Right atrium auricular region (tissue), 2 donors: ENCODE data around the gene SLC22A25. TPM values are rescaled to one million over a fixed set of nuclear protein-coding genes. Genes with fewer than 3 reads are reported as not detected.
"Not testable (repeated sequence)": the region's sequence is repeated elsewhere in the genome, so short reads cannot be mapped to it uniquely, and the experiment has no call there.

ENCODE experiments used
- DNase-seq: peaks from one replicate; pipeline ENCODE4 v3.0.0-alpha.2; 2019; ENCODE audit warnings: low spot score
- H3K27ac ChIP-seq, 2 donors: fragments of 200-600 bp; sonication (generic); 1 replicate in 1 of 2; 2 replicates in 1 of 2; pipeline ENCODE4 v1.5.1; 2016 to 2019
- H3K27me3 ChIP-seq, 2 donors: fragments of 200-600 bp; sonication (generic); one replicate each; pipeline versions ENCODE4 v1.5.1 to v1.6.0; 2017 to 2019
- H3K36me3 ChIP-seq: fragments of 200-600 bp; sonication (generic); one replicate; pipeline ENCODE4 v1.5.1; 2016
- H3K4me1 ChIP-seq, 2 donors: fragments of 200-600 bp; sonication (generic); one replicate each; pipeline versions ENCODE4 v1.5.1 to v1.6.0; 2017 to 2019
- H3K4me3 ChIP-seq, 2 donors: fragments of 200-600 bp; sonication (generic); 1 replicate in 1 of 2; 2 replicates in 1 of 2; pipeline ENCODE4 v1.5.1; 2017 to 2019; ENCODE audit warnings: mild to moderate bottlenecking in 1 of 2, moderate library complexity in 1 of 2
- H3K9me3 ChIP-seq, 2 donors: fragments of 200-600 bp; sonication (generic); one replicate each; pipeline ENCODE4 v1.5.1; 2019
- CTCF ChIP-seq, 2 donors: fragments of 200-600 bp; sonication (generic); IDR thresholded peaks; one replicate each; pipeline ENCODE4 v1.5.1; 2019; ENCODE audit warnings: antibody characterized with exemption in 2 of 2
- total RNA-seq, 2 donors: library from RNA; depleted of rRNA; stranded (reverse); fragments of >200 nt; gene quantifications; one replicate each; pipeline ENCODE4 v1.1.0, GENCODE V29; 2016

SLC22A25 gene
- total RNA-seq, 2 donors from 2014 or later = not detected

GRCh38 chr11:63248966-63249365 is 5.6 kb upstream of the SLC22A25 start:
- Histone ChIP-seq H3K9me3 (no peaks in the 10 kb centered on the region), H3K36me3 (no peaks in the 10 kb centered on the region), H3K4me3 (no peak overlapping the region), H3K27ac (no peak overlapping the region), H3K27me3 (no peaks in the 10 kb centered on the region), H3K4me1 (no peaks in the 10 kb centered on the region)
- DNase-seq = no peak
- TF ChIP-seq CTCF (IDR thresholded peaks at IDR 0.05) = no peak

DNA sequence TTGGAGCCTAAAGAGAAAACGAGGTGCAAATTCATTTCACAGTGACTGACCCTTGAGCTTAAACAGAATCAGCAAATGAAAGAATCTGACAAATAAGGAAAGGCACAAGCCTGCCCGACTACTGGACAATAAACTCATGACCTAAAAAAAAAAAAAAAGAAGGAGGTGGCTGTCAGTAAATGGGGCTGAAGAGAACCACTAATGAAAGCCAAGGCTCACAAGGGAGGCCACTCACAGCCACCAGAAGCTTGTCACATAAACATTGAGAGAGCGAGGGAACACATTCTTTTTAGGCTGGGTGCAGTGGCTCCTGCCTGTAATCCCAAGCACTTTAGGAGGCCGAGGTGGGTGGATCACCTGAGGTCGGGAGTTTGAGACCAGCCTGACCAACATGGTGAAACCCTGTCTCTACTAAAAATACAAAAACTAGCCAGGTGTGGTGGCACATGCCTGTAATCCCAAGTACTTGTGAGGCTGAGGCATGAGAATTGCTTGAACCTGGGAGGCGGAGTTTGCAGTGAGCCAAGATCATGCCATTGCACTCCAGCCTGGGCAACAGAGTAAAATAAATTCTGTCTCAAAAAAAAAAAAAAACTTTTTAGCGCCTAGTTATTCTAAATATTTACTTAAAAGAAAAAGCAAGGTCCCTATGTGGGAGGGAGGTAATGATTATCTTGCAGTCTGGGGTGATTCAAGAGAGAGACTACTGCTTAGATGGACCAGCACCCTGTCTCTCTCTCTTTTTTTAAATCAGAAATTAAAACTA is 4.0 kb upstream of the SLC22A25 start:
- not testable (repeated sequence) for H3K4me1 ChIP-seq, H3K27ac ChIP-seq, H3K4me3 ChIP-seq, H3K36me3 ChIP-seq, H3K27me3 ChIP-seq, H3K9me3 ChIP-seq, DNase-seq

DNA sequence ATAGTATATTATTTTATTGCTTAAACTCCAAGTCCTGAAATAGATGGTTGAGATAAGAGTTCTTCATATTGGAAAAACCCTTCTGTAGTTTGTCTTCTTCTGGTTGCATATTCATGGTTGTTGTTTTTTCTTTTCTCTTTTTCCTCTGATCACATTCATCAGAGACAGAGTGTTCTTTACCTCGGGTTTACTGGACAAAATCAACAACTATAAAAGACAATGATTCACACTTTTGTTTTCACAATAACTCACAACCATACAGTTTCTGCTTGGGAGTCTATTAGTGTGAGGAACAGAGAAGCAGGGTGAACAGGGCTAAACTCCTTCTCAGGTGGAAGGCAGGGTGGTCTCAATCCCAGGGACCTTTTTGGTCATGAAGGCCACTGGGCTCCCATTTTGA is 2.6 kb upstream of the SLC22A25 start:
- H3K27me3 ChIP-seq = no peaks in the 10 kb centered on the region
- H3K9me3 ChIP-seq = no peaks in the 10 kb centered on the region
- TF ChIP-seq CTCF (IDR thresholded peaks at IDR 0.05) = no peak
- no peak overlapping the region for H3K27ac ChIP-seq
- DNase-seq = no peak
- H3K4me1 ChIP-seq = no peaks in the 10 kb centered on the region
- no peak overlapping the region for H3K4me3 ChIP-seq
- H3K36me3 ChIP-seq = no peaks in the 10 kb centered on the region

- no peak for DNase-seq
- H3K36me3 ChIP-seq = no peaks in the 10 kb centered on the region
- H3K4me3 ChIP-seq = no peak overlapping the region
- no peaks in the 10 kb centered on the region for H3K4me1 ChIP-seq
- TF ChIP-seq CTCF (IDR thresholded peaks at IDR 0.05) = no peak
- no peak overlapping the region for H3K27ac ChIP-seq
- H3K27me3 ChIP-seq = no peaks in the 10 kb centered on the region
- no peaks in the 10 kb centered on the region for H3K9me3 ChIP-seq
Measured at GRCh38 chr11:63244862-63245261, 1.5 kb upstream of the SLC22A25 start.

DNA sequence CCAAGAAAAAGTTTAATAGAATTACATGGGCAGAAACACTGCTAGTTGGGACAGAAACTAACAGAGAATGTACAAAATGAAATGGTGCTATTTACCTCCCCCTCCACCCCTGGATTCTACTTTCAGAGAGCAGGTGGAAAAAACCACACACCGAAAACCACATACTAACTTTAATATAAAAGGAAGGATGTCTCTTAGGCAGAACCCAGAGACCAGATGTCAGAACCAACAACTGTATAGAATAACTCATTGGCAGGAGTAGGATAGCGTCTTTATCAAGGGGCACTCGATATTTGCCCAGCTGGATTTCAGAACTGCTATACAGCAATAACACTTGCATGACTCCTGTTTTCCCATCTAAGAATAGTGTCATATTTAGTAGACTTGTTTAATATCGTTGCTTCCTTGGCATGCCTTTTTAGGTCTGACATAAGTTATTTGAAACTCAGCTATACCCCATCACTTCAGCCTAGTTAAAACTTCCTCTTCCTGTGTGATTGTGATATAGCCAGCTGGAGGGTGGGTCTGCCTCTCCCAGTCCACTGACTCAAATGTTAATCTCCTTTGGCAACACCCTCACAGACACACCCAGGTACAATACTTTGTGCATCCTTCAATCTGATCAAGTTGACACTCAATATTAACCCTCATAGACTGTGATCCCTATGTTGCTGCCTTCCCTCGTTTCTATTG is 1.2 kb downstream of the SLC22A25 start:
- H3K4me1 ChIP-seq = no peaks in the 10 kb centered on the region
- no peak for DNase-seq
- no peak overlapping the region for H3K4me3 ChIP-seq
- no peaks in the 10 kb centered on the region for H3K9me3 ChIP-seq
- no peaks in the 10 kb centered on the region for H3K27me3 ChIP-seq
- TF ChIP-seq CTCF (IDR thresholded peaks at IDR 0.05) = no peak
- H3K27ac ChIP-seq = no peak overlapping the region
- no peaks in the 10 kb centered on the region for H3K36me3 ChIP-seq

DNA sequence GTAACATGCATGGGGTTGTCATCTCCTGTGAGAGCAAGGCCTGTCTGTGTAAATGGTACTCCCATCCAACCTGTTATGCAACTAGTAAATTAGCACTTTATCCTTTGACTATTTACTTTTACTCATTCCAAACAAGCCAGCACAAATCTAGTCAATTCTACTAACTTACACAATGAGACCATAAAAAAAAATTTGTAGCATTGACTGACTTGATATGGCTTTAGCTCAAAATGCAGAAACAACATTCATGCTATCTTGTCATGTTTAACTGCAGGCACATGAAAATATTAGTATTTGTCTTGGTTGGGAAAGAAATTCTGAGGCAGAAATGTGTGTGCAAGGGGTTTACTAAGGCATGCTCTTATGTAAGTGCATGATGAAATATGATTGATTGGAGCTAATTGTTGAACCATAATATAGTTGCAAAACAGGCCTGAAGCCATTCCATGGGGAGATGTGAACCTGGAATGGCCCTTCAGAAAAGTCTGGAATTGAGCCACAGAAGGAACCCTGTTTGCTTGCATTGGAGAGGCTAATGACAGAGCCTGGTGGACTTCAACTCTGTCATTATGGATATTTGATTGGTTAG is 2.5 kb downstream of the SLC22A25 start:
- H3K27me3 ChIP-seq = no peaks in the 10 kb centered on the region

More for the DNA sequence above, 2.5 kb downstream of the SLC22A25 start:
- no peak for DNase-seq
- Histone ChIP-seq H3K4me1 (no peaks in the 10 kb centered on the region), H3K9me3 (no peaks in the 10 kb centered on the region), H3K36me3 (no peaks in the 10 kb centered on the region), H3K27ac (no peak overlapping the region), H3K4me3 (no peak overlapping the region)
- no peak for TF ChIP-seq CTCF (IDR thresholded peaks at IDR 0.05)
